ENCODE results near the gene GPSM1. TPM values are rescaled to one million over a fixed set of nuclear protein-coding genes. Genes with fewer than 3 reads are reported as not detected.

GPSM1 gene
- total RNA-seq, 2 donors from 2014 or later: 5.9 to 16.3 TPM

DNA sequence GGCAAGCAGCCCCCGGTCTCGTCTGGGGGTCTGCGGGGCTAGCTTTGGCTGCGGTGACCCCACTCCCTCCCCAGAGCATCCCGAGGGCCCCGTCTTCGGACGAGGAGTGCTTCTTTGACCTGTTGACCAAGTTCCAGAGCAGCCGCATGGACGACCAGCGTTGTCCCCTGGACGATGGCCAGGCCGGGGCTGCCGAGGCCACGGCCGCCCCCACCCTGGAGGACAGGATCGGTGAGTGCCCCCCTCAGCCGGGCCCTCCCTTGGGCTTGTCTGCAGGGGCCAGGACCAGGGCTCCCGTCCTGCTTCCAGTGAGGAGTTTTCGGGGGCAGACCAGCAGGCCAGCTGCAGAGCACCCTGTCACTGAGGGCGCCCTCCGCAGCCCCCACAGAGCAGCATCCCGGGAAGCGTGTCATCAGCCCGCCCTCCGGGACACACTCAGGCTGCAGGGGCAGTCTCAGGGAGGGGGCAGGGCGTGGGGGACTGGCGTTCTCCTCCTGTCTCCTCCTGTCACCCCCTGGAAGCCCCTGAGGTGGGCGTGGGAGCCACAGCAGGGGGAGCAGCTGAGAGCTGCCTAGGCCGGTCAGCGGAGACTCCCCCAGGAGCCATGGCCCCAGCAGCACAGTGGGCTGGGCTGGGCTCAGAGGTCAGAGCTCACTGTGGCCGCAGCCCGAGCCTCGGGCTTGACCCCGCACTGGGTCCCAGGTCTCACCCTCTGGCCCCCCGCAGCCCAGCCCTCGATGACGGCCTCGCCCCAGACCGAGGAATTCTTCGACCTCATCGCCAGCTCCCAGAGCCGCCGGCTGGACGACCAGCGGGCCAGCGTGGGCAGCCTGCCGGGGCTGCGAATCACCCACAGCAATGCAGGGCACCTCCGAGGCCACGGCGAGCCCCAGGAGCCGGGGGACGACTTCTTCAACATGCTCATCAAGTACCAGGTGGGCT, 28.5 kb downstream of the GPSM1 start:
- no peak for ATAC-seq (replicated peaks)

DNA sequence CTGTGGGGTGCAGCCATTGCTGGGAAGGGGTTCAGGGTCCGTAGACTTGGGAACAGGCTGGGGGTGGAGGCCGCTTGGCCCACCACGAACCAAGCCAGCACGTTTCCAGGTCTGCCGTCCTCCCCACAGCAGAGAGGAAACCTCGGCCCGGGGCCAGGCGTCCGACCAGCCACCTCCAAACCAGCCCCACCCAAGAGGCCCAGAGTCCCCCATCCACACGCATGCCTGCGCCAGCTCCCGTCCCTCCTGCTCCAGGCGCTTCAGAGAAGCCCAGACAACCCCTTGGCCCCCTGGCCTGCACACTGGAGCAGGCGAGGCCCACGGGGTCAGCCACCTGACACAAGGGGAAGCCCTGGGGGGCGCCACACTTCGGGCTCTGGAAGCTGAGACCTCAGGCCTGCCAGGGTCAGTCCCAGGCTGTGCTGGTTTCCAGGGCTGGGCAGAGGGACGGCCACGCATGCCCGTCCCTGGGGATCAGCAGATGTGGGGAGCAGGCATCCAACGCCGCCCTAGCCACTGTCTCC, 29.9 kb downstream of the GPSM1 start:
- no peak for ATAC-seq (replicated peaks)
- Mint-ChIP-seq H3K36me3 (ENCODE audit: low read depth) (no peaks in the 10 kb centered on the region), H3K27me3 (no peaks in the 10 kb centered on the region), H3K4me3 (no peak overlapping the region), H3K27ac (no peak overlapping the region), H3K9me3 (no peaks in the 10 kb centered on the region), H3K4me1 (no peaks in the 10 kb centered on the region)

More for the DNA sequence above, 28.5 kb downstream of the GPSM1 start:
- H3K4me1 Mint-ChIP-seq: no peaks in the 10 kb centered on the region
- no peak overlapping the region for H3K27ac Mint-ChIP-seq
- H3K36me3 Mint-ChIP-seq (ENCODE audit: low read depth): no peaks in the 10 kb centered on the region
- H3K4me3 Mint-ChIP-seq: no peak overlapping the region
- no peaks in the 10 kb centered on the region for H3K9me3 Mint-ChIP-seq
- no peaks in the 10 kb centered on the region for H3K27me3 Mint-ChIP-seq

DNA sequence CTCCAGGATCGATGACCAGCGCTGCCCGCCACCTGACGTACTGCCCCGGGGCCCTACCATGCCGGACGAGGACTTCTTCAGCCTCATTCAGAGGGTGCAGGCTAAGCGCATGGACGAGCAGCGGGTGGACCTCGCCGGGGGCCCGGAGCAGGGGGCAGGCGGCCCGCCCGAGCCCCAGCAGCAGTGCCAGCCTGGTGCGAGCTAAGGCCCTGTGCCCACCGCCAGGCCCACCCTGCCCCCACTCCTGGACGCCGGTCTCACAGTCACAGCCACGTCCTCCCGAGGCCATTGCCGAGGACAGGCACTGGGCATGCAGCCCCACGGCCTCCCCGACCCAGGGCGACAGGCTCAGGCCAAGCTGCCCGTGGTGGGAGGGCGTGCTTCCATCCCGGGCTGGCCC, 30.7 kb downstream of the GPSM1 start:
- Mint-ChIP-seq H3K4me3 (no peak overlapping the region), H3K27me3 (no peaks in the 10 kb centered on the region), H3K9me3 (no peaks in the 10 kb centered on the region), H3K27ac (no peak overlapping the region), H3K4me1 (no peaks in the 10 kb centered on the region), H3K36me3 (ENCODE audit: low read depth) (peaks cover 6% of the 10 kb centered on the region)
- ATAC-seq (replicated peaks): no peak

DNA sequence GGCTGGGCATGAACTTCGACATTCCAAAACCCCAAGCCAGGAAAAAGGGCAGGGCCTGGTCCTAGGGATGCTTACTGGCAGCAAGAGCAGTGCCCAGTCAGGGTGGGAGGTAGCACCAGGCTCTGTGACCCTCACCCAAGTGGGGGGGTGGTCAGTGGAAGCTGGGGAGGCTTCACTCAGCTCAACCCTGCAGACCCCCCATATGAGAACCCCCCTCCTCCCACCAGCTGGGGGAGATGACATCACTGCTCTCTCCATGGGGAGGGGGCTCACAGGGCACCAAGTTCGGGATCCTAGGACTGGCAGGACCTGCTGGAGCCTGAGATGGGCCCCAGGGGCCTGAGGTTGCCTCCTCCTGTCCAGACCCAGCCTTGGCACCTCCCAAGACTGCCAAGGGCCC, 31.5 kb downstream of the GPSM1 start:
- Mint-ChIP-seq H3K27ac (no peak overlapping the region), H3K4me3 (no peak overlapping the region), H3K36me3 (ENCODE audit: low read depth) (peaks cover 7% of the 10 kb centered on the region), H3K4me1 (no peaks in the 10 kb centered on the region), H3K27me3 (no peaks in the 10 kb centered on the region), H3K9me3 (no peaks in the 10 kb centered on the region)
- ATAC-seq (replicated peaks): no peak

DNA sequence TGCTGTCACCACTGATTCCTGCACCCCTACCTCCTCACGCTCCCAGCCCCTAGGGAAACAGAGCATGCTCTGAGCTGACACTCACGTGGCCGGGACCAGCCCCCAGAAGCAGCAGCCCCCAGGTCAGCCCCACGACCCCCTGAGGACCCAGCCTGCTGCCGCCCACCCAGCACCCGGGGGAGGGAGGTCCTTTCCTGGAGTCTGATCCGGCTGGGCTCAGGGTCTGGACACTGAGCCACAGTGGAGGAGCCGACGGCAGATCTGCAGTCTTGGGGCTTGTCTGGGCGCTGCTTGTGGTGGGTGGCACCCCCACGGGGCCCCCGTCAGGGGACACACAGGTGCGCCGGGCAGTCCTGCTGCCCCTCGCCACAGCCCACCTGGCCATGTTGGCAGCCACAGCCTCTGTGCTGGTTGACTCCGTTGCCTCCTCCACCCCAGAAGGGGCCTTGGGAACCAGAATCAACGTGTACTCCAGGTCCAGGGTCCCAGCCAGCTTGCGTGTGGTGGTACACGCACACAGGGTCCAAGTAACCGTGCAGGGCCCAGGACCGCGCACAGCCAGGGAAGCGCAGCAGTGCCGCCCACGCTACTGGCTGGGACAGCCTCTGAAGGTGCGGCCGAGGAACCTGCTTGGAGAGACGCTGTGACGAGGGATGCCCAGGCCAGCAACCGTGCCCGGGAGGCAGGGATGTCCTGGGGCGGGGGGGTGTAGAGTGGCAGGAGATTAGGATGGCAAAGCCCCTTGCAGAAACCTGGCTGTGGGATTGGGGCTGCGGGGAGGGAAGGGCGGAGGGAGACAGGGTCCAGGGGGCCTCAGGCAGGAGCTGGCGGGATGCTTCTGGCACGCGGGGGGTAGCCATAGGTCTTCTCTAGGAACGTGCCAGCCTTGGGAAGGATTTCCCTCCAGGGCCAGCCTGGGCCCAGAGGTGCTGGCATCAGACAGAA, 32.7 kb downstream of the GPSM1 start:
- Mint-ChIP-seq H3K4me1 (no peaks in the 10 kb centered on the region), H3K4me3 (no peak overlapping the region), H3K36me3 (ENCODE audit: low read depth) (peaks cover 7% of the 10 kb centered on the region), H3K9me3 (no peaks in the 10 kb centered on the region), H3K27ac (no peak overlapping the region), H3K27me3 (no peaks in the 10 kb centered on the region)
- ATAC-seq (replicated peaks): no peak

DNA sequence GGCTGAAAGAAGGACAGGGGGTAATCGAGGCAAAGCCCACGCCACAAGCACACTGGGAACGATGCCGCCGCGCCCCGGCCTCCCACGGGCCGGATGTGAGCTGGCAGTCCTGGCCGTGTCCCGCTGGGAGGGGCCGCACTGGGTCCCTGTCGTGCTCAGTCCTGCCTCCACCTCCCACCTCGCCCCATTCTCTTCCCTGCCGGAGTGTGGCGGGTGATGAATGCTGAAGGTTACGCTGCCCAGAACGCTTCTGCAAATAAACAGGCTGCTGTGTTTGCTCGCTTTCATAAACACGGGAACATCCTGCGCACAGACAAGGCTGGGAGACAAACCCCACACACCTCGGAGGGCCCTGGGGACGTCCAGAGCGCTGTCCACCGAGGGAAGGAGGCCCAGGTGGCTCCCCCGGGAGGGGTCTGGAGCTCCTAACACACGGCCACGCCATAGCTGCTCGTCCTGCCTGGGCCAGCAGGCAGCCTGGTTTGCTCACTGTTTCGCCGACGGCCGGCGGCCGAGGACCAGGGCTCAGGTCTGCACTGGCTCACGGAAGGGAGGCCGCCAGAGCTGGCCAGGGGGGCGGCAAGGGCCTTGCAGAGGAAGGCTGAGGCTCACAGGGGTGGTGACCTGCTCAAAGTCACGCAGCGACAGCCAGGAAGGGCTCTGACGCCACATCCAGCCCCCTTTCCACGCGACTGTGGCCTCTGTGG, 33.9 kb downstream of the GPSM1 start:
- H3K27ac Mint-ChIP-seq: no peak overlapping the region
- peaks cover 7% of the 10 kb centered on the region for H3K36me3 Mint-ChIP-seq (ENCODE audit: low read depth)
- H3K4me1 Mint-ChIP-seq: no peaks in the 10 kb centered on the region
- no peaks in the 10 kb centered on the region for H3K27me3 Mint-ChIP-seq
- no peak overlapping the region for H3K4me3 Mint-ChIP-seq
- no peak for ATAC-seq (replicated peaks)
- no peaks in the 10 kb centered on the region for H3K9me3 Mint-ChIP-seq

DNA sequence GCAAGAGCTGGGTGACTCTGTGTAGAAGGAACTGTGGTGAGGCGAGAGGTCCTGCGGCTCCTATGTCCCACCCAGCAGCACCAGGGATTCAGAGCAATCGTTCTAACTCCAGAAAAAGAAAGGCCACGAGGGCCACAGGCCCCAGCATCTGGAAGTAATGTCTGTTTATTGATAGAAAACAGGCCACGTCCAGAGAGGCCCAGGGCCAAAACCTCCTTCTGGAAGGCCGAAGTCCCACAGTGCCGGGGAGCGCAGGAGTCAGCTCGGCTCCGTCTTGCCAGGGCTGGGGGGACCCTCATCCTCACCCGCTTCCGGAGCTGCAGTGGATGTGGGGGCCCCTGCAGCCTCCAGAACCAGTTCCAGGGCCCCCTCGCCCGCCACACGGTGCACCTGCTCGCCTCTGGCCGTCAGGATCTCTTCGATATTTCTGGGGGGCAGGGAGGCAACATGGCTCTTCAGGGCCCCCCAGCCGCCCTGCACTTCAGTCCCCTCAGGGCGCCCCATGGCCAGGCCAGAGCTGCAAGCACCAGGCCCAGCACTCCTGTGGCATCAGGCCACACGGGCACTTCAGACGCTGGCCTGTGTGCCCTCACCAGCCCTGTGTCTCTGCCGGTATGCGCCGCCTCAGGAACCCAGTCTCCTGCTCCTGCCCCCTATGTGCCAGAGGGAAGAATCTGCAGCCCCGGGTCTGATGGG, 34.6 kb downstream of the GPSM1 start:
- Mint-ChIP-seq H3K4me1 (no peaks in the 10 kb centered on the region), H3K36me3 (ENCODE audit: low read depth) (peaks cover 7% of the 10 kb centered on the region), H3K9me3 (no peaks in the 10 kb centered on the region), H3K27me3 (no peaks in the 10 kb centered on the region), H3K4me3 (no peak overlapping the region), H3K27ac (no peak overlapping the region)
- no peak for ATAC-seq (replicated peaks)

DNA sequence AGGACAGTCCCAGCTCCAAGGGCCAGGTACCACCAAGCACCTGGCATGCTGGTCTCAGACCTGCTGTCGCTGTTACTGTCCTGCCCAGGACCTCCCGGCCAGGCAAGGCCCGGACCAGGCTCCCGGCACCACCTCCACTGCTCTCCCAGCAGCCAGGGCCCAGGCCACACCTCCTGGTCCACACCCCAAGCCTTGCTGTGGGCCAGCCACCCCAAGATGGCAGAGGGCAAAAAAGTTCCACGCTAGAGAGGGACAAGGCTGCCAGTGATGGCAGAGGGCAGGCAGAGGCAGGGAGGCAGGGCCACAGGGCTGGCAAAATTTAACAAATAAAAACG, 35.1 kb downstream of the GPSM1 start:
- H3K36me3 Mint-ChIP-seq (ENCODE audit: low read depth): peaks cover 7% of the 10 kb centered on the region
- peak overlapping the region; percentile 78 for H3K27ac Mint-ChIP-seq
- no peaks in the 10 kb centered on the region for H3K27me3 Mint-ChIP-seq
- H3K4me3 Mint-ChIP-seq: no peak overlapping the region
- ATAC-seq (replicated peaks): no peak
- H3K4me1 Mint-ChIP-seq: no peaks in the 10 kb centered on the region
- no peaks in the 10 kb centered on the region for H3K9me3 Mint-ChIP-seq

DNA sequence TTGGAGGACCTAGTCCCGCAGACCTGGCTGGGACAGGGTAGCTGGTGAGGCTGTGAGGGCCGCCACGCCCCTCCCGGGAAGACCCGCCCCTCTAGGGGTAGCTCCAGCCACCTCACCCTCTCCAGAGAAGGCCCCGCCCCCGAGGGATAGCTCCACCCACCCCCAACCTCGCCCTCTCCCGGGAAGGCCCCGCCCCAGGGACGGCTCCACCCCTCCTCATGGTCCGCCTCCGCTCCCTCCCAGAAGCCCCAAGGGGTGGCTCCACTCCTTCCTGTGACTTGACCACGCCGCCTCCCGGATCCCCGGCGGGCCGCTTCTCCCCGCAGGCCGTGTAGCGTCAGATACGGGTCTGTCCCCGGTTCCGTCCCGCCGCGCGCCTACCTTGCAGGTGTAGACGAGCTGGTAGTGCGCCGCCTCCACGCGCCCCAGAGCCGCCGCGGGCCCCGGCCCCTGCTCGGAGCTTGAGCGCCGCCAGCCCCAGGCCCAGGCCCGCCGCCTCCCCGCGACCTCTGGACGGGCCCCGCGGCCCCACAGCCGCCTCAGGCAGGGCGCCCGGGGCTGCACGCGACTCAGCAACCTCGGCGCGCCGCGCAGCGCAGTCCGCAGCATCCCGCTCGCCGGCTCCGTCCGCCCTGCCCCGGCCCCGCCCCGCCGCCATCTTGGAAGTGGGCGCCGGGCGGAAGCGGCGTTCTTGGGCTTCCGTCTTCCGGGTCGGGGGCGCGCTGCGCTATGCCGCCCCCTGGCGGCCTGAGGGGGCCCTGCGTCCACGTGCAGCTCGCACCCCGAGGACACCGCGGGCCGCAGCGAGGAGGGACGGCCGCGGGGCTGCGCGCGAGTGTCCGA, 36.0 kb downstream of the GPSM1 start, which contains the start of gene DNLZ:
DNLZ (minus strand) TSS at position 639 of the 843 bp plus-strand sequence; CDS start at position 609, 30 bp downstream.
- H3K27ac Mint-ChIP-seq: peak within 1 kb of the TSS; percentile 78
- ATAC-seq (replicated peaks): peak; percentile 92
- H3K4me1 Mint-ChIP-seq: no peaks in the 10 kb centered on the region
- H3K36me3 Mint-ChIP-seq (ENCODE audit: low read depth): peaks cover 7% of the 10 kb centered on the region
- no peaks in the 10 kb centered on the region for H3K27me3 Mint-ChIP-seq
- peak within 1 kb of the TSS; percentile 52 for H3K4me3 Mint-ChIP-seq
- no peaks in the 10 kb centered on the region for H3K9me3 Mint-ChIP-seq

DNA sequence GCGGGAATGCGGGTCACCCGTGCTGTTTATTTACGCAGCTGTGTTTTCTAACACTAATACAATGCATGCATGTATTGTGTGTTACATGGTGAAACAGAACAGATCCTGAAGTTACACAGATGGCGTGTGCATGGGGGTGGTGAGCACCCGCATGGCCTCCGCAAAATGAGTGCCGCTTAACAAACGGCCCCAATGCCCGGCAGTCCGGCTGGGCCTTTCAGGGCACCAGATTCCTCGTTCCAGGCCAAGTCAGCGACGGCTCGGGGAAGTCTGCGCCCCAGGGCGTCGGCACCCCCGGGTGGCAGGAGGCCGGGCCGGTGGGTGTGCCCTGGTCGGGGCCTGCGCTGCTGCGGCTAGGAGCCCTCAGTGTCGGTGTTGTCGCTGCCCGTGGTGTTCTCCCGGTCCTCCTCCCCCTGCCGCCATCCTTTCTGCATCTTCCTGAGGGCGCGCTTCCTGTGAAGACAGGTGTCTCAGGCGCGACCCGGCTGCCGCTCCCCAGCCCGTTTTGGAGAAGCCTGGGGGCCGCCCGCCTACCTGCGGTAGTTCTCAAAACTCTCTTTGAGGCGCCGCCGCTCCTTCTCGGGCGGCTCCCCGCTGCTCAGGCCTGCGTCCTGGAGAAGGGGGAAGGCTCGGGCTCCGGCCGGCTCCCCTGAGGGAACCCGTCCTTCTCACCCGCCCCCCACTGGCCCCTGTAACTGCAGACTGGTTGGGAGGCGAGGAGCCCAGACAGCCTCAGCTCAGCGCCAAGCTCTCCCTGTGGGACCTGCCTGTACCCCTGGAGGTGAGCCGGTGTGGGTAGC, 36.8 kb downstream of the GPSM1 start:
- peaks cover 7% of the 10 kb centered on the region for H3K36me3 Mint-ChIP-seq (ENCODE audit: low read depth)
- no peaks in the 10 kb centered on the region for H3K4me1 Mint-ChIP-seq
- H3K9me3 Mint-ChIP-seq: no peaks in the 10 kb centered on the region
- peak overlapping the region; percentile 19 for H3K4me3 Mint-ChIP-seq
- no peak for ATAC-seq (replicated peaks)
- H3K27ac Mint-ChIP-seq: no peak overlapping the region
- H3K27me3 Mint-ChIP-seq: no peaks in the 10 kb centered on the region

DNA sequence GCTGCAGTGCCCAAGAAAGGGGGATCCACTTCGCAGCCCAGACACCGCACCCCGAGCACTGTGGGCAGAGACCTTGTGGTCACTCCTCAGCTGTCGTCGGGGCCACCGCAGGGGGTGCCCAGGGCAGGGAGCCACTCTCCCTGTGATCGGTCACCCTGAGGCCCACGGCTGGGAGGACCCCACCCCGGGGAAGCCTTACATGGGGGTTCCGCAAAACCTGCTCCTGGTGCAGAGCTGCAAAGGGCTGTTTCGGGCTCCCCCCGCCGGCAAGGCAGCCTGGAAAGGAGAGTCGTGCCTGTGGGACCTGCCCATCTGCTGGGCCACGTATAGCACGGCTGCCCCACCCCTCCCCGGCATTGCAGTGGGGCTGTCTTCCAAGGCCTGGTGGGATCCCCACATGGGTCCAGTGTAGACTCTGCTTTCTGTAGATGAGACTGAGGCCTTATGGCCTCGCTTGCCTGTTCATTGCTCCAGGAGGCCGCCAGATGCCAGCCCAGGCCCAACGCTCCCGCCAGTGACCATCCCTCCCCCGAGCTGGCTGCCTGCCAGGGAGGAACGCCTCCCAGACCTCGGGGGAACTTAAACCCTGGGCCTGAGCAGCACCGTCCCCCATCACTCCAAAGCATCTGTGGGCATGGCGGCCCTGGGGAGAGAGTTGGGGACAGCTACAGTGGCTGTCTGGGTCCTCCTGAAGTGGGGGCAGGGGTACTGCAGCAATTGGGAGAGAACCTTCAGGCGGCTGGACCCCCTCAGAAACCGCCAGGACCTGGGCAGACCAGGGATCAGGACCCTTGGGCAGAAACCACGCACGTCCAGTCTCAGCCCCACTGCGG, 37.8 kb downstream of the GPSM1 start:
- ATAC-seq (replicated peaks): no peak
- H3K36me3 Mint-ChIP-seq (ENCODE audit: low read depth): peaks cover 7% of the 10 kb centered on the region
- H3K9me3 Mint-ChIP-seq: no peaks in the 10 kb centered on the region
- H3K27me3 Mint-ChIP-seq: no peaks in the 10 kb centered on the region
- no peak overlapping the region for H3K27ac Mint-ChIP-seq
- no peak overlapping the region for H3K4me3 Mint-ChIP-seq
- no peaks in the 10 kb centered on the region for H3K4me1 Mint-ChIP-seq

DNA sequence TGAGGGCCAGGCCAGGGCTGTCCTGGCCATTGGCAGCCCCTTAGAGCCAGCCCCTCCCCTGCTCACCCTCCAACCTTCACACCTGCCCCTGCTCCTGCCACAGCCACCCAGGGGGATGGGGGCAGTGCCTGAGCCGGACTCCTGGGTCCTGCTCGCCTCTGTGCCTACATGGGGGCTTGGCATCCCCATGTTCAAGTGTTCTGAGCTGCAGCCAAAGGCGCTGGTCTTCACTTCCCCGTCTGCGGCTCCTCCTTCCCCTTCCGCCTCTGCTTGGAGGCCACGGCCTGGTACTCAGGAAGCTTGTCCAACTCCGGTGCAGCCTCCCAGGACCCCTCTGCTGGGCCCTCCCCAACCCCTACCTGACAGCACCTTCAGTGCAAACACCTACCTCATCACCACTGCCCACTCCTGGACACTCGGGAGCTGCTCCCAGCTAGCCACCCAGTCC, 38.5 kb downstream of the GPSM1 start:
- no peak for ATAC-seq (replicated peaks)
- no peak overlapping the region for H3K27ac Mint-ChIP-seq
- H3K4me1 Mint-ChIP-seq: no peaks in the 10 kb centered on the region
- H3K9me3 Mint-ChIP-seq: no peaks in the 10 kb centered on the region
- no peaks in the 10 kb centered on the region for H3K27me3 Mint-ChIP-seq
- H3K36me3 Mint-ChIP-seq (ENCODE audit: low read depth): peaks cover 7% of the 10 kb centered on the region
- H3K4me3 Mint-ChIP-seq: no peak overlapping the region

Measured in activated T-helper 17 cell treated with anti-CD3 and anti-CD28 coated beads, Interleukin-2, amount 50 U/mL, for 72 hours (primary cell).